A172 (cell line): Measurements from ENCODE around the gene PNPLA7. TPM values are rescaled to one million over a fixed set of nuclear protein-coding genes. Genes with fewer than 3 reads are reported as not detected.

Source experiments
- DNase-seq: peaks from one replicate; pipeline ENCODE4 v3.0.0-alpha.2; 2015; ENCODE audit warnings: low spot score
- total RNA-seq: library from RNA; depleted of rRNA; stranded (reverse); fragments of >200 nt; shearing (Covaris generic); gene quantifications from 2 replicates; pipeline ENCODE4 v1.2.3, GENCODE V29; 2014

PNPLA7 gene
- total RNA-seq, 1 experiment from 2014 or later, result 0.14 TPM

GRCh38 chr9:137494104-137494544 lies 56.1 kb downstream of the PNPLA7 start:
- peak; percentile 51 for DNase-seq

- no peak for DNase-seq
Observed at GRCh38 chr9:137493364-137494103, 56.7 kb downstream of the PNPLA7 start.

- DNase-seq, result no peak
Observed at GRCh38 chr9:137492464-137493363, 57.5 kb downstream of the PNPLA7 start.

- no peak for DNase-seq
Observed at GRCh38 chr9:137491735-137492432, 58.3 kb downstream of the PNPLA7 start.

GRCh38 chr9:137490532-137491186 lies 59.5 kb downstream of the PNPLA7 start:
- DNase-seq, result no peak

GRCh38 chr9:137488906-137489305 lies 61.3 kb downstream of the PNPLA7 start:
- DNase-seq, result no peak

GRCh38 chr9:137488327-137488653 lies 61.9 kb downstream of the PNPLA7 start:
- DNase-seq, result no peak

- no peak for DNase-seq
Observed at GRCh38 chr9:137487454-137488326, 62.5 kb downstream of the PNPLA7 start.

GRCh38 chr9:137486545-137487453 lies 63.4 kb downstream of the PNPLA7 start:
- DNase-seq, result no peak

- no peak for DNase-seq
Observed at GRCh38 chr9:137486141-137486490, 64.1 kb downstream of the PNPLA7 start.

GRCh38 chr9:137485343-137486140 lies 64.7 kb downstream of the PNPLA7 start:
- no peak for DNase-seq

- DNase-seq, result no peak
Observed at GRCh38 chr9:137484551-137485315, 65.5 kb downstream of the PNPLA7 start.

- DNase-seq, result peak; percentile 82
Observed at GRCh38 chr9:137482094-137482781, 68.0 kb downstream of the PNPLA7 start.

GRCh38 chr9:137480686-137481683 lies 69.2 kb downstream of the PNPLA7 start:
- DNase-seq, result no peak

GRCh38 chr9:137479892-137480685 lies 70.1 kb downstream of the PNPLA7 start:
- no peak for DNase-seq
